Memory B cell (primary cell): ENCODE results near the gene SERPINE2.

Experiments used
- ATAC-seq: fragments of 150-1000 bp; cut with Tn5 transposase; 2 replicates; pipeline ENCODE4 v1.10.0; 2021; ENCODE audit warnings: low read depth, mild to moderate bottlenecking, moderate library complexity
- DNase-seq, 2 donors: peaks; one replicate each; pipeline ENCODE4 v3.0.0; 2022; ENCODE audit warnings: low spot score in 2 of 2
- H3K27ac Mint-ChIP-seq: one replicate; pipeline ENCODE4 v1.8.0; 2022; ENCODE audit warnings: mild to moderate bottlenecking, moderate library complexity, mixed read lengths
- H3K27me3 Mint-ChIP-seq: one replicate; pipeline ENCODE4 v1.8.0; 2022; ENCODE audit warnings: mixed read lengths
- H3K36me3 Mint-ChIP-seq: one replicate; pipeline ENCODE4 v1.8.0; 2022; ENCODE audit warnings: mild to moderate bottlenecking, mixed read lengths
- H3K4me1 Mint-ChIP-seq: one replicate; pipeline ENCODE4 v1.8.0; 2022; ENCODE audit warnings: mixed read lengths
- H3K4me3 Mint-ChIP-seq: one replicate; pipeline ENCODE4 v1.8.0; 2022; ENCODE audit warnings: mild to moderate bottlenecking, moderate library complexity, mixed read lengths
- H3K9me3 Mint-ChIP-seq: one replicate; pipeline ENCODE4 v1.8.0; 2022; ENCODE audit warnings: mixed read lengths

Gene SERPINE2

DNA sequence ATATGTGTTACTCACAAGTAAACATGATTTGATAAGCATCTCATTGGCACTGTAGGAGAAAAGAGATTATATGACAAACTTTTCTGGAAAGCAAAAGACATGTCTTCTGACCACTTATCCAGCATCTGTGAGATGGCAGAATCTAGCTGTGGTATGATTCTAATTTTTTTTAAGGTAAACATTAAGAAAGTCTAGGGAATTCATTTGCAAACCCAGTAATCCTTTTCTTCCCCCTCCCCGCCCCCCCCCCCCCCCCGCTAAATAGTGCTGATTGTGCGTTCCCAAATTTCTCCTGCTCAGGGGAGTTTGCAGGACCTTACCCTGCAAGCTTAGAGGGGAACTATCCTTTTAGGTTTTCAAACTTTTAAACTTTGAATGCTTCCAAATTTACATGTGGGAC lies 69.8 kb downstream of the SERPINE2 start:
- ATAC-seq, result no peak

DNA sequence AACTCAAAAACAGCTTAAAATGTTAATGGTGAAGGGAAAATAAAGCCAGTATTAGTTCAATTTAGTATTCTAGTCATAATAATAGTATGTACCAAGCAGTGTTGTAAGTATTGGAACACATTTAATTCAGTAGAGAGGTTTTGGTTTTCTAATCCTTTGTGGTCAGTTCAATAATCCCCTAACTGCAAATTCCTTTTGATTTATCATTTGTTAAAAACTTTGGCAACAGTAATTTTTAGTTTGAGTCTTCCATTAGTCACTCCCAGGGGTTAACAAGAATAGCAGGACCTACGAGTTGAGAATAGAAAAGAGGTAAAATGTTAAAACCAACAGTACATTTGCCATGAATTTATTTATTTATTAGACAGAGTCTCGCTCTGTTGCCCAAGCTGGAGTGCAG lies 71.1 kb downstream of the SERPINE2 start:
- no peaks in the 10 kb centered on the region for H3K27me3 Mint-ChIP-seq
- H3K4me3 Mint-ChIP-seq, result no peak overlapping the region
- no peak for ATAC-seq
- no peak for DNase-seq
- H3K4me1 Mint-ChIP-seq, result no peaks in the 10 kb centered on the region
- peaks cover 8% of the 10 kb centered on the region for H3K36me3 Mint-ChIP-seq
- H3K9me3 Mint-ChIP-seq, result no peaks in the 10 kb centered on the region
- peak overlapping the region; percentile 45 for H3K27ac Mint-ChIP-seq

More for the DNA sequence above, 69.8 kb downstream of the SERPINE2 start:
- no peak for DNase-seq
- H3K4me3 Mint-ChIP-seq, result no peak overlapping the region
- no peaks in the 10 kb centered on the region for H3K9me3 Mint-ChIP-seq
- no peak overlapping the region for H3K27ac Mint-ChIP-seq
- no peaks in the 10 kb centered on the region for H3K4me1 Mint-ChIP-seq
- no peaks in the 10 kb centered on the region for H3K27me3 Mint-ChIP-seq
- H3K36me3 Mint-ChIP-seq, result peaks cover 6% of the 10 kb centered on the region

DNA sequence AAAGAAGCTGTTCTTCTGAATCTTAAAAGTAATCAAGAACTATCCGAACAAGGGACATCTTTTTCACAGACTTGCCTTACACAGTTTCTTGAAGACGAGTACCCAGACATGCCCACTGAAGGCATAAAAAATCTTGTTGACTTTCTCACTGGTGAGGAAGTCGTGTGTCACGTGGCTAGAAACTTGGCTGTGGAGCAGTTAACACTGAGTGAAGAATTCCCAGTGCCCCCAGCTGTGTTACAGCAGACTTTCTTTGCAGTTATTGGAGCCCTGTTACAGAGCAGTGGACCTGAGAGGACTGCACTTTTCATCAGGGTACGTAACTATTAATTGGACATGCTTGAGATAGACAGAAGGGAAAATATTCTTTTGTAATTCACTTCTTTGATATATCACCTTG lies 79.4 kb downstream of the SERPINE2 start:
- H3K4me3 Mint-ChIP-seq, result peak overlapping the region; percentile 41
- DNase-seq, result no peak
- no peak for ATAC-seq
- H3K27ac Mint-ChIP-seq, result no peak overlapping the region
- no peaks in the 10 kb centered on the region for H3K27me3 Mint-ChIP-seq
- peaks cover 9% of the 10 kb centered on the region for H3K36me3 Mint-ChIP-seq
- H3K9me3 Mint-ChIP-seq, result no peaks in the 10 kb centered on the region
- peaks cover 31% of the 10 kb centered on the region for H3K4me1 Mint-ChIP-seq

DNA sequence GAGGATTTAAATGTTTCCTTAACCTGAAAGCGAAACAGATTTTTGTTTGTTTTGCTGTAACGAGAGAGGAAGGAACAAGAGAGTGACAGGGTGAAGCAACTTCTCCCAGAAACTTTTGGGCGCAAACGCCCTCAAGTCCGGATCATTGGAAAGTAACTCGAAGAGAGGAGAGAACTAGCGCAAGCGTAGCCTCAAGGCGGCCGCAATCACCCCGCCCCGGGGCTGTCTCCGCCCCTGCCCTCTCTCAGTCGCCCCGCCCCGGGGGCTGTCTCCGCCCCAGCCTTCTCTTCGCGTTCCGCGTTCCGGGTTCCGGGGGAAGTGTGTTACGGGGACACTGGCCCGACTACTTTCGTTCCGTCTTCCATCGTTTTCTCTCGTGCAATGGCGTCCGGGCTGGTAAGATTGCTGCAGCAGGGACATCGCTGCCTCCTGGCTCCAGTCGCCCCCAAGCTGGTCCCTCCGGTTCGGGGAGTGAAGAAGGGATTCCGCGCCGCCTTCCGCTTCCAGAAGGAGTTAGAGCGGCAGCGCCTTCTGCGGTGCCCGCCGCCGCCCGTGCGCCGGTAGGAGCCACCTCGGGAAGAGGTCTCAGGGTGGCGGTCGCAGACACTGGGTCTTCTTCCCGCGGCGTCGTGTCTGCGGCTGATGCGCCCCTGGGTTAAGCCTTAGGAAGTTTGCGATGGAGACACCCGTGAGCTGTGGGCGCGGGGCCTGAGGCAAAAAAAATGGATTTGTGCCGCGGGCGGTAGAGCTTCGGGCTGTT lies 81.8 kb downstream of the SERPINE2 start, which contains the start of gene MRPL44:
MRPL44 (plus strand) TSS at position 372 of the 760 bp plus-strand sequence; CDS start at position 382, 10 bp downstream.
- H3K4me1 Mint-ChIP-seq, result peaks cover 41% of the 10 kb centered on the region
- peaks cover 7% of the 10 kb centered on the region for H3K36me3 Mint-ChIP-seq
- H3K9me3 Mint-ChIP-seq, result no peaks in the 10 kb centered on the region
- H3K27me3 Mint-ChIP-seq, result no peaks in the 10 kb centered on the region
- peak within 1 kb of the TSS; percentile 86 for H3K27ac Mint-ChIP-seq
- ATAC-seq (peak; percentile 95), DNase-seq (peak; percentile 98 to 99)
- H3K4me3 Mint-ChIP-seq, result peak within 1 kb of the TSS; percentile 94

DNA sequence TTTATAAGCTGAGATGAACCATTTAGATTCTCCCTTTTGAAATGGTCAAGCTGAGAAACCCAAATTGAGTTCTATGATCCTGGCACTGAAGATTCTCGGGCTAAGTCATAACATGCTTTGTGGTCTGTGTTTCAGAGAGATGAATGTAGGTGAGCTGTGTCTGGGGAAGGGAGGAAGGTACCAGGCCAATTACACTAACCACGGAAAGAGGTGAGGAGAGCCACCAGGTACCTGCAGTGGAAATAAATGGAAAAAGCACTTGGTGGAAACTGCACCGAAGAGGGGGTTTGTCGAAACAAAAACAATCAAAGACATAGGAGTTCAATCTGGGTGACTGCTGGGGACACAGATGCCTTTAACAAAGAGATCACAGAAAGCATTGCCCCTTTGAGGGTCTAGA lies 82.8 kb downstream of the SERPINE2 start:
- Mint-ChIP-seq H3K4me1 (peaks cover 43% of the 10 kb centered on the region), H3K27me3 (no peaks in the 10 kb centered on the region), H3K27ac (peak overlapping the region; percentile 86), H3K9me3 (no peaks in the 10 kb centered on the region), H3K4me3 (peak overlapping the region; percentile 74), H3K36me3 (peaks cover 4% of the 10 kb centered on the region)
- DNase-seq (no peak), ATAC-seq (no peak)

DNA sequence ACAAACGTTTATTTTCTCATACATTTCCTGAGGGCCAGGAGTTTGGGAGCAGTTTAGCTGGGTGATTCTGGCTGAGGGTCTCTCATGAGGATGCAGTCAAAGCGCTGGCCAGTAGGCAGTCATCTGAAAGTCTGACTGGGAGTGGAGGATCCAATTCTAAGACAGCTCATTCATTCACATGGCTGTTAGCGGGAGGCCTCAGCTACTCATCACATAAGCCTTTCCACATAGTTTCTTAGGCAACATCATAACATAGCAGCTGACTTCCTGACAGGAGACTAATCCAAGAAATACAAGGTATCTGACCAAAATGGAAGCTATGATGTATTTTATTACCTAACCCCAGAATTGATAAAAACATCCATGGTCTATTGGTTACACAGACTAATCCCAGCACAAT lies 84.7 kb downstream of the SERPINE2 start:
- Mint-ChIP-seq H3K27ac (no peak overlapping the region), H3K4me1 (peaks cover 40% of the 10 kb centered on the region), H3K36me3 (no peaks in the 10 kb centered on the region), H3K27me3 (no peaks in the 10 kb centered on the region), H3K4me3 (no peak overlapping the region), H3K9me3 (no peaks in the 10 kb centered on the region)
- no peak for DNase-seq
- ATAC-seq, result no peak

DNA sequence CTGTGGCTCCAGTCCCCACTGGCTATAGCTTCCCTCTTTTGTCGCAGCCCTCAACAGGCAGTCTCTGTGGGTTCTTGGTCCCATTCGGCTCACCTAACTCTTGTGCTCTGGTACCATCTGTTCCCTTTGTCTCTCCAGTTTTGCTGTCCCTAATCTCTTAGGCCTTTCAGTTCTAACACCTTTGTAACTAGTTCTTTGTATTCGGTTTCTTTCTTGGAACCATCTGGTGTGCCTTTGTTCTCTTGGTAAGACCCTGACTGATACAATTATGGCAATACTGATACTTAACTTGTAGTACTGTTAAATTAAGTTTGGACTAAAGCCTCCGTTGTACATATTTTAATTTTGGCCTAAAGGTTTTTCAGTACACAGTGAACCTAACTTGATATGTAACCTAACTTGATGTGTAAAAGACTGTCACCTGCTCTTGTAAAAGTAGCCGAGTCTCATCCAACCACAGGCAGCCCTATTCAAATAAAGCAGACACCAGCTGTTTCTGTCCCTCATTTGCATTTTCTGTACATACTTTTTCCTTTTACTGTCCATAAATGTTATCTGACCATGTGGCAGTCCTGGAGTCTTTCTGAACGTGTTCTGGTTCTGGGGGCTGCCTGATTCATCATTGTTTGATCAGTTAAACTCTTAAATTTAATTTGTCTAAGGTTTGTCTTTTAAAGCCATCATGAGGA lies 86.7 kb downstream of the SERPINE2 start:
- H3K4me3 Mint-ChIP-seq, result peak overlapping the region; percentile 79
- no peaks in the 10 kb centered on the region for H3K27me3 Mint-ChIP-seq
- H3K36me3 Mint-ChIP-seq, result no peaks in the 10 kb centered on the region
- no peaks in the 10 kb centered on the region for H3K9me3 Mint-ChIP-seq
- DNase-seq (peak in 1 of 2 donors; percentile 41), ATAC-seq (peak; percentile 62)
- H3K27ac Mint-ChIP-seq, result peak overlapping the region; percentile 94
- H3K4me1 Mint-ChIP-seq, result peaks cover 47% of the 10 kb centered on the region

DNA sequence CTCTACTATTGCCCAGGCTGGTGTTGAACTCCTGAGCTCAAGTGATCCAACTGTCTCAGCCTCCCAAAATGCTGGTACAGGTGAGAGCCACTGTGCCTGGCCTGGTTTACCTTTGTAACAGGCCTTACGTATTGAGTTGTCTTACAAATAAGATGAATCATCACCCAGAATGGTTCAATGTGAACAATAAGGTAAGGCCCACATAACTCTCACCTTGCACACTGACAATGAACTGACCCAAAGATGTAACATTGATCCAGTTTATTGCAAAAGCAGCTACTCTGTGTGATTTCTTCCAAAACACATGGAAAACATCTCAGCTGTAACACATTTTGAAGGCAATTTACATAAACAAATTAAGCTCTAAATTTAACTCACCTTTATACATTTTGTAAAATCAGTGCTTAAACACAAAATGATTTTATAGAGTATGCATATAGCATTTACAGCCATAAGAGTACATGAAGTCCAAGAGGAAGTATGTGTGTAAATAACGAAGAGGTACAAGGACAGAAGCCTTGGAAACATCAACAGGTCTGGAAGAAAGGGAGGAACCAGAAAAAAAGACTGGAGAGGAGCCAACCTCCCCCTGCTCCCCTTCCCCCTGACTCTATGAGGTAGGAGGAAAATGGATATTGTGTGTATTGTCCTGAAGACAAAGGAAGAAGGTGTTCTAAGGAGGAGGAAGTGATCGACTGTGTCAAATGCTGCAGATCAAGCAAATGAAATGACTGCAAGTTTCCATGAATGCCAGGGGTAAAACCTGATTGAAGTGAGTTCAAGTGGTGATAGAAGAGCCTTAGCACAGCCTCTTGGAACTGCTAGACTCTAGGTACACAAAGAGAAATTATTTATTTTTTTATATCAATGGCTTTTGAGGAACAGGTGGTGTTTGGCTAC lies 88.4 kb downstream of the SERPINE2 start:
- Mint-ChIP-seq H3K9me3 (no peaks in the 10 kb centered on the region), H3K4me1 (peaks cover 45% of the 10 kb centered on the region), H3K36me3 (no peaks in the 10 kb centered on the region), H3K27me3 (no peaks in the 10 kb centered on the region), H3K4me3 (peak overlapping the region; percentile 84), H3K27ac (peak overlapping the region; percentile 94)
- no peak for ATAC-seq
- no peak for DNase-seq

DNA sequence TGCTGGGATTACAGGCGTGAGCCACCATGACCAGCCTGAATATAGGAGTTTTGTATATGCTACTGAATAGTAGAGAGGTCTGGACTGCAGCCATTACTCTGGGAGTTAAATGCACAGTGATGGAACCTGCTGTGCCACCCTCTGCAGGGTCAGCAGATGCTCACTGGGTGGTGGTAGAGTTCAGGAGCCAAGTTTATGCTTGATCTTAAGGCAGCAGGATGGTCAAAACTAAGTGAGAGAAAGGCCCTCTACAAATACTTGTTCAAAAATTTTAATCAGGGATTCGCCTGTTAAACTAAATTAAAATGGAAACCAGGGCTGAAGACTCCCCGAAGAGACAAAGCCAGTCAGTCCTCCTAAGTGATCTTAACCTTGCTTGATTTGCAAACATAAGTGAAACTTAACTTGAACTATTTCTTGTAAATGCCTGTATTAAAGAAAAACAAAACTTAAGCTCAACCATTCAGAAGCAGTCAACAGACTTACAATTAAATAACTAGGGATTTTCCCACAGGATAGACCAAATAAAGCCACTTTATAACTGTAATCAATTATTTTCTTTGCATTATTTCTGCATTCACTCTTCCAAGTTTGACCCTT lies 89.7 kb downstream of the SERPINE2 start:
- Mint-ChIP-seq H3K9me3 (no peaks in the 10 kb centered on the region), H3K27me3 (no peaks in the 10 kb centered on the region), H3K4me1 (peaks cover 45% of the 10 kb centered on the region), H3K36me3 (no peaks in the 10 kb centered on the region), H3K27ac (peak overlapping the region; percentile 81), H3K4me3 (peak overlapping the region; percentile 58)
- DNase-seq, result no peak
- no peak for ATAC-seq

DNA sequence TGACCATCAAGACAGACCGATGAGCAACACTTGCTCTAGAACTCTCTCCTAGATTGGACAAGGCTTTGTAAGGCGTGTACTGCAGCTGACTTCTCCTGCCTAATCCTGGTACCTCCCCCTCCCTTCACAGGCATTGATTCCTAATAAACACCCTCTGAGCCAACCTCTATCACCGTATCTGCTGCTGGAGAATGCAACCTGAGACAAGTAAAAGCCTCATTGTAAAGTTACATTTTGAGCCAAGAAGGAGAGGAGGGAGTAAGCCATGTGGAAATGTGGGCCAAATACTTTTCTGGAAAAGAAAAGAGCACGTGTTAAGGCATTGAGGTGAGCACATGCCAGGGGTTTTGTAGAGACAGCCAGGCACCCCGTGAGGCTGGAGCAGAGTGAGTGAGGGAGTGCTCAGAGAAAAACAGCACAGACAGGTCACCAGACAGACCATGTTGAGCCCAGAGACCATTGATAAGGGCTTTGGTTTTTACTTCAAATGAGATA lies 91.3 kb downstream of the SERPINE2 start:
- Mint-ChIP-seq H3K27me3 (no peaks in the 10 kb centered on the region), H3K4me3 (no peak overlapping the region), H3K4me1 (peaks cover 44% of the 10 kb centered on the region), H3K9me3 (no peaks in the 10 kb centered on the region), H3K36me3 (peaks cover 2% of the 10 kb centered on the region), H3K27ac (peak overlapping the region; percentile 42)
- ATAC-seq, result no peak
- no peak for DNase-seq

DNA sequence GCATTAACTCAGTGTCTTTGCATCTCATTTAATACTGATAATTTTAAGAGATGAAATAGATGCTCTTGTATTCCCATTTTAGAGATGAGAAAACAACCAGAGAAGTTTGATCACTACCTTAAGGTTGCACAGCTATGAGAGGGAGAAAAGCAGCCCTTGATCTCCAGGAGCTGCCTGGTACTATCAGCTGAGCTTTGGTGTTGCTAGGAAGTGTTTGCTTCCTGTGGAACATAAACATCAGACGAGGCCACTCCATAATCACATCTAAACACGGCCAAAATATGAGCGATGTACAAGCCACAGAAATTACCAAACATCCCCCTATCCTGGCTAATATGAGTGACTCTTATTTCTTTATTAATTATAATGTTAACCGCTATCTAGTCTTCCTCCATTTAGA lies 93.3 kb downstream of the SERPINE2 start:
- DNase-seq (no peak), ATAC-seq (no peak)
- Mint-ChIP-seq H3K4me3 (peak overlapping the region; percentile 98), H3K9me3 (peaks cover 2% of the 10 kb centered on the region), H3K27me3 (no peaks in the 10 kb centered on the region), H3K4me1 (peaks cover 35% of the 10 kb centered on the region), H3K36me3 (peaks cover 4% of the 10 kb centered on the region), H3K27ac (peak overlapping the region; percentile 97)

DNA sequence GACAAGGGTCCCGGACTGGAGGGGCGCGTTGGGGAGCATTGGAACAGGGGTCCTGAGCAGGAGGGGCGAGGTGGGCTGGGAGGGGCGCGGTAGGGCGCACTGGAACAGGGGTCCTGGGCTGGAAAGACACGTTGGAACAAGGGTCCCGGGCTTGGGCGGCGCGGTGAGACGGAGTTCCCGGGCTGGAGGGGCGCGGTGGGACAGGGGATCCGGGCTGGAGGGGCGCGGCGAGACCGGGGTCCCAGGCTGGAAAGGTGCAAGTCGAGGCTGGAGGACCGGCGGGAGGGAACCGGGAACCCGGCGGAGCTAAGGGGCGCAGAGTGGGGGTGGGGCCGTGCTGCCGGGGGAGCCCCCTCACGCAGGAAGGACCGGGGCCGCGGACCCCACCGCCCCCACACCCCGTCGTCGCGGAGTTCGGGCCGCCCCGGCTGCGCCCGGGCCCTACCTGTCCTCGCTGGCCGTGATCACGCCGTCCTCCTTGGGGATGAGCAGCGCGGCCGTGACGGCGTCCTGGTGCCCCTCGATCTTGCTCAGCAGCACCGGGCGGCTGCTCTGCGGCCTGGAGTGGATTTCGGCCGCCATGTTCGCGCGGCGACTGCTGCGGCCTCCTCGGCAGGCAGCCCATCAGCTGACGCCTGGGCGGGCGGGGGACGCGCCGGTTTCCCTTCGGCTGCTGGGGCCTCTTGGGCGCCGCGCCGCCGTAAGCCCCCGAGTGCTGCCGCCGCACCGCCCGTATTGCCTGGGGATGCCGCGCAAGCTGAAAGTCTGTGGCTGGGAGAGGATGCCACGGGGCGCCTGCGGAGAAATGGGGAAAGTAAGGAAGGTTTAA lies 94.2 kb downstream of the SERPINE2 start, which contains the start of gene WDFY1:
WDFY1 (minus strand) TSS at position 633 of the 829 bp plus-strand sequence; CDS start at position 582, 51 bp downstream.
- peak; percentile 71 to 74 for DNase-seq
- Mint-ChIP-seq H3K4me3 (peak within 1 kb of the TSS; percentile 98), H3K4me1 (peaks cover 32% of the 10 kb centered on the region), H3K27ac (peak within 1 kb of the TSS; percentile 97), H3K27me3 (no peaks in the 10 kb centered on the region), H3K9me3 (peaks cover 2% of the 10 kb centered on the region), H3K36me3 (peaks cover 4% of the 10 kb centered on the region)
- ATAC-seq, result peak; percentile 93
